ENCODE measurements around the gene ZSWIM6.

ZSWIM6 gene

DNA sequence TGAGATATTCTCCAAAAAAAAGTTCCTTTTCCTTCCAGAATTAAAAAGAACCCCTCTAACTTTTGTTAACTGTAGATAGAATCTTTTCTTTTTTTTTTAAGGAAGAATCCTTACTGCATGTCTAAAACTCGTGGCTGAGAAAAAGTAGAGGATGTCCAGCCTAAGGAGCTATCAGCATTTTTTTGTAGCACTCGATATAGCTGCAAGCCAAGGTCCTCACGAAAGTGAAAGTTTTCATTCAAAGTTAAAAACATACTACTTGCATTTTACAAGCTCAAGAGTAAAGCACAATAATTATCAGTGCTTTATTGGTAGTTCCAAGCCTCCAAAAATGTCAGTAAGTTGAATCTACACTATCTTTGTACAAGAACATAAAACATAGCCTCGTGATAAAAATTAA is 28.7 kb upstream of the ZSWIM6 start:
- DNase-seq (ENCODE audit: low read depth, low spot score): no peak
- Histone ChIP-seq H3K27ac (no peak overlapping the region), H3K9me3 (ENCODE audit: low read depth, low read length) (no peaks in the 10 kb centered on the region), H3K4me3 (no peak overlapping the region), H3K9ac (ENCODE audit: insufficient read length) (no peak overlapping the region), H3K36me3 (ENCODE audit: insufficient read depth, low read length) (no peaks in the 10 kb centered on the region)
- TF ChIP-seq EZH2 (IDR thresholded peaks at IDR 0.05) (no peak), POLR2AphosphoS5 (IDR thresholded peaks at IDR 0.05; ENCODE audit: borderline replicate concordance, low read depth, low read length) (no peak), FOXP2 (optimal IDR thresholded peaks at IDR 0.05; ENCODE audit: control extremely low read depth, extremely low read length, insufficient read depth) (no peak)

DNA sequence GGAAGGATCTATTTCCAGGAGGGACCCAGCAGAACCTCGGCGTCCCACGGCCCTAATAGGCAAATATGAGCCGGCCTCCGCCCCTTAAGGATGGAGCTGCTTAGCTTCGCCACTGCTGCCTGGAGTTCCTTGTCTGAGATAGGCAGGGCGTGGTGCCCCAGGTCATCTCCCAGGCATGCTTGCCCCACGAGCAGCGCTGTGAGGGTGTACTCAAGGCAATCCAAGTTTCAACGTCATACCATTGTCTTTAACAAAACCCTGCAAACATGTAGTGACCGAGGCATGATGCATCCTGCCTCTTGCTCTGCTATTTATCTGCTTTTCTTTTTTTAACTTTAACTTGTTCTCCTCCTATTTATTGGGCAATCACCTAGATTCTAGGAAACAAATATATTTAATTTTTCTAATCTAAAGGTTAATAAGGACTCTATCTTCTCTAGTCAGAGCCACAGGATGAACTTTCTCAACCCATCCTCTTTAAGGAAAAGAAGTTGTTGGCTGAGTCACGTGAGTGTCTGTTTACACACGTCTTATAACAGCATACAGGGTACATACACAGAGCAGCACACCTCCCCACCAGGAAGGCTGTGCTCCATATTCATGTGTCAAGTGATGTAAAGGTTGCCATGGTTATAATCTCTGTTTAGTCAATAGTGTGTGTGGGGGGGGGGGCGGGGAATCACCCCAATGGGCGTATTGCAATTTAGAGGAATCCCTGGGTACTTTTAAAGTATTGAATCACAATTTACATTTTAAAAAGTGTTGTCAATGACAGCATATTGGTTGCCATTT is 27.3 kb upstream of the ZSWIM6 start:
- DNase-seq (ENCODE audit: low read depth, low spot score): no peak
- H3K4me3 ChIP-seq: no peak overlapping the region
- TF ChIP-seq EZH2 (IDR thresholded peaks at IDR 0.05): no peak
- TF ChIP-seq POLR2AphosphoS5 (IDR thresholded peaks at IDR 0.05; ENCODE audit: borderline replicate concordance, low read depth, low read length): no peak
- TF ChIP-seq FOXP2 (optimal IDR thresholded peaks at IDR 0.05; ENCODE audit: control extremely low read depth, extremely low read length, insufficient read depth): no peak
- no peaks in the 10 kb centered on the region for H3K36me3 ChIP-seq (ENCODE audit: insufficient read depth, low read length)
- H3K27ac ChIP-seq: no peak overlapping the region
- no peaks in the 10 kb centered on the region for H3K9me3 ChIP-seq (ENCODE audit: low read depth, low read length)
- no peak overlapping the region for H3K9ac ChIP-seq (ENCODE audit: insufficient read length)

DNA sequence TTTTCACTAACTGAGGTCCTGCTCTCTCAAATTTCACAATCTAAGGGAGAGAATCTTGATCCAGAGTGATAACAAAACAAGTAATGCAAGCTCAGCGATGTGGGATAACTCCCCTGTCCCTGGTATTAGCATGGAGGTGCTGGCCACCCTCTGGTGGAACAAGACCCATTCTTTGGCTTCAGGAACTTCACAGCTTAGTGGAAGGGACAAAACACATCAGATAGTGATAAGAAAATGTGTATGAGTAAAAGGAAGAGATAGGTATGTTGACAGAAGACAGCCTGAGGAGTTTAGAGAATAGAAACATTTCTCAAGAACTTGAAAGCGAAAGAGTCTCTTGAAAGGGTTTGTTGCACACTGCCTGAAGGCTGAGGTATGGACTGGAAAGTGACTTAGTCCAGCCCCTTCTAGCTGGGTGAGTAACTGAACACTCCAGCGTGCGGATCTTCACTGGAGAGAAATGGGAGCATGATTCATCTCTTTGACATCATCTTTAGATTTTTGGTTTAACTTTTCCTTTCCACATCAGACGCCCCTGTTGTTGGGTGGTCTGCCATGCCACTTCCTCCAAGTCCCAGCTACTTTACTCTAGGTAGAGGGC is 25.4 kb upstream of the ZSWIM6 start:
- no peak for DNase-seq (ENCODE audit: low read depth, low spot score)

DNA sequence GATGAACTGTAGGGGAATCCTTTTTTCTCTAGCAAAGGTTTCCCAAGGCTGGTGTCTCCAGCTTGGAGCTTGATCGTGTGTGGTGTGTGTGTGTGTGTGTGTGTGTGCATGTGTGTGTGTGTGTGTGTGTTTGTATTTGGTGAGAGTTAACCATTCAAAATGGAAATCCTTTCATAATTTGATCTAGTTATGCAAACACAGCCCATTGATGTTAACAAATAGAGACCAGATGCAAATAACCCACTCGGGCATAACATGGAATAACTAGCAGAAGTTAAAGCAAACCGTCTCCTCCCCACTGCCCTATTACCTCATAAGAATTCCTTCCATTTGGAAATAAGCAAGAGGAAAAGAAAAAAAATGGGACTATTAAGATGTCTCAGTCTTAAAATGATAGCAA is 24.9 kb upstream of the ZSWIM6 start:
- peak overlapping the region; percentile 13 for H3K4me3 ChIP-seq
- H3K36me3 ChIP-seq (ENCODE audit: insufficient read depth, low read length): no peaks in the 10 kb centered on the region

More for the DNA sequence above, 25.4 kb upstream of the ZSWIM6 start:
- peak overlapping the region; percentile 13 for H3K4me3 ChIP-seq
- H3K36me3 ChIP-seq (ENCODE audit: insufficient read depth, low read length): no peaks in the 10 kb centered on the region
- H3K9ac ChIP-seq (ENCODE audit: insufficient read length): peak overlapping the region; percentile 2
- no peak for TF ChIP-seq FOXP2 (optimal IDR thresholded peaks at IDR 0.05; ENCODE audit: control extremely low read depth, extremely low read length, insufficient read depth)
- TF ChIP-seq POLR2AphosphoS5 (IDR thresholded peaks at IDR 0.05; ENCODE audit: borderline replicate concordance, low read depth, low read length): no peak
- no peak for TF ChIP-seq EZH2 (IDR thresholded peaks at IDR 0.05)
- H3K27ac ChIP-seq: peak overlapping the region; percentile 88
- no peaks in the 10 kb centered on the region for H3K9me3 ChIP-seq (ENCODE audit: low read depth, low read length)

DNA sequence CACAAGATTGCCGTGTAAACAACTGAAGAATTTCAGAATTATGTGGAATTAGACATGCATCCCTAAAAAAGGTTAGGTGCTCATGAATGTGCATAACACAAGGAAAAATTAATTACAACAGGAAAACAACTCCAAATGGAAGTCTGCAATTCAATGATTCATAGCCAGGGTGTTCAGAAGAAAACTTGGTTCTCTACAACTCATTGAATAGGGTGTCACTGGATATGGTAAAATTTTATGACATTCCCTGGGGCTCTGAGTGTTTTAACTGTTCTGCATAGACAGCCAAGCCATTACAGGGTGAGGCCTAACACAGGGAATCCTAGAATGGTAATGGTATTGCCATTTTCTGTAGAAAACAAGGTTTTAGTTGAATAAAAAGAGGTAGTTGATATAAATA is 24.4 kb upstream of the ZSWIM6 start:
- peak overlapping the region; percentile 13 for H3K4me3 ChIP-seq
- H3K9me3 ChIP-seq (ENCODE audit: low read depth, low read length): no peaks in the 10 kb centered on the region
- TF ChIP-seq POLR2AphosphoS5 (IDR thresholded peaks at IDR 0.05; ENCODE audit: borderline replicate concordance, low read depth, low read length): 0 out of 2 replicates have a peak, but pooled peaks have one; percentile 22
- TF ChIP-seq FOXP2 (optimal IDR thresholded peaks at IDR 0.05; ENCODE audit: control extremely low read depth, extremely low read length, insufficient read depth): no peak
- no peak for TF ChIP-seq EZH2 (IDR thresholded peaks at IDR 0.05)
- no peaks in the 10 kb centered on the region for H3K36me3 ChIP-seq (ENCODE audit: insufficient read depth, low read length)
- peak overlapping the region; percentile 88 for H3K27ac ChIP-seq
- DNase-seq (ENCODE audit: low read depth, low spot score): peak; percentile 70
- H3K9ac ChIP-seq (ENCODE audit: insufficient read length): no peak overlapping the region

More for the DNA sequence above, 24.9 kb upstream of the ZSWIM6 start:
- peak overlapping the region; percentile 88 for H3K27ac ChIP-seq
- H3K9ac ChIP-seq (ENCODE audit: insufficient read length): no peak overlapping the region
- no peaks in the 10 kb centered on the region for H3K9me3 ChIP-seq (ENCODE audit: low read depth, low read length)
- no peak for DNase-seq (ENCODE audit: low read depth, low spot score)
- no peak for TF ChIP-seq FOXP2 (optimal IDR thresholded peaks at IDR 0.05; ENCODE audit: control extremely low read depth, extremely low read length, insufficient read depth)
- no peak for TF ChIP-seq POLR2AphosphoS5 (IDR thresholded peaks at IDR 0.05; ENCODE audit: borderline replicate concordance, low read depth, low read length)
- no peak for TF ChIP-seq EZH2 (IDR thresholded peaks at IDR 0.05)

DNA sequence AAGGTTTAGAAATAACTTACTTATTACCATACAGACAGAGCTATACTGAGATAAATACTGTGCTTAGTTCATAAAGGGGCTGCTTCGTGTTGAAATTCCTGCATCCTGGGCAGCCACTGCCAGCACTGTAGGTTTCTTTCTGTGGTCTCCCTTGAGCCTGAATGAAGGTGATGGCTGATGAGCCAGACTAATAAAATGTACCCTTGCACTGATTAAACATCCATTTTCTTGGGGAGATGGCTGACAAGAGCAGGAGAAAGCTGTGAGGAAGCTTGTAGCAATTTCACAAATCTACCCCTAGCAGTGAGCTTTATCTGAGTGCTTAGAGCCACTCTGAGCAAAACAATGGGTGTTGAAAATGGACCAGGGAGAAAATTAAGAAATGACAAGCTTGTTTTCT is 23.3 kb upstream of the ZSWIM6 start:
- TF ChIP-seq EZH2 (IDR thresholded peaks at IDR 0.05): no peak
- TF ChIP-seq POLR2AphosphoS5 (IDR thresholded peaks at IDR 0.05; ENCODE audit: borderline replicate concordance, low read depth, low read length): no peak
- no peak for TF ChIP-seq FOXP2 (optimal IDR thresholded peaks at IDR 0.05; ENCODE audit: control extremely low read depth, extremely low read length, insufficient read depth)
- Histone ChIP-seq H3K9ac (ENCODE audit: insufficient read length) (peak overlapping the region; percentile 9), H3K27ac (peak overlapping the region; percentile 88), H3K9me3 (ENCODE audit: low read depth, low read length) (no peaks in the 10 kb centered on the region), H3K36me3 (ENCODE audit: insufficient read depth, low read length) (no peaks in the 10 kb centered on the region), H3K4me3 (peak overlapping the region; percentile 13)
- no peak for DNase-seq (ENCODE audit: low read depth, low spot score)

DNA sequence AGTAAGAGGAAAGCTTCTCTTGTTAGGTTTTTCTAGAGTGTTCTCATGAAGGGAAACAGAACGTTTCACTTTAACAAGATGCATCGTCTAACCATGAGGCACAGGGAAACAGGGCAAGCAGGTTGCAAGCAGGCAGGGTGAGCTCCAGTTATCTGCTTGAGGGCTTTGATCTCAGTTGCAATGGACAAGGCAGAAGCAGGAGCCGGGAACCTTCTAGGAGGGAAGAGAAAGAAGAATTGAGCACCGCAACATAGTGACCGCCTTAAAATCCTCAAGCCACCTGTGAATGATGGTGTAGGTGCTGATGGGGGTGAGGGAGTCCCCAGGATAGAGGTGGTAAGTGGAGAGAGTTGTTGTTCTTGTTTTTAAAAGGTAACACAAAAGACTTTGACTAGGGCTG is 22.9 kb upstream of the ZSWIM6 start:
- no peak for DNase-seq (ENCODE audit: low read depth, low spot score)
- H3K4me3 ChIP-seq: no peak overlapping the region
- H3K36me3 ChIP-seq (ENCODE audit: insufficient read depth, low read length): no peaks in the 10 kb centered on the region
- TF ChIP-seq FOXP2 (optimal IDR thresholded peaks at IDR 0.05; ENCODE audit: control extremely low read depth, extremely low read length, insufficient read depth): no peak
- no peak for TF ChIP-seq POLR2AphosphoS5 (IDR thresholded peaks at IDR 0.05; ENCODE audit: borderline replicate concordance, low read depth, low read length)
- no peak for TF ChIP-seq EZH2 (IDR thresholded peaks at IDR 0.05)
- H3K27ac ChIP-seq: peak overlapping the region; percentile 88
- no peaks in the 10 kb centered on the region for H3K9me3 ChIP-seq (ENCODE audit: low read depth, low read length)
- H3K9ac ChIP-seq (ENCODE audit: insufficient read length): no peak overlapping the region

DNA sequence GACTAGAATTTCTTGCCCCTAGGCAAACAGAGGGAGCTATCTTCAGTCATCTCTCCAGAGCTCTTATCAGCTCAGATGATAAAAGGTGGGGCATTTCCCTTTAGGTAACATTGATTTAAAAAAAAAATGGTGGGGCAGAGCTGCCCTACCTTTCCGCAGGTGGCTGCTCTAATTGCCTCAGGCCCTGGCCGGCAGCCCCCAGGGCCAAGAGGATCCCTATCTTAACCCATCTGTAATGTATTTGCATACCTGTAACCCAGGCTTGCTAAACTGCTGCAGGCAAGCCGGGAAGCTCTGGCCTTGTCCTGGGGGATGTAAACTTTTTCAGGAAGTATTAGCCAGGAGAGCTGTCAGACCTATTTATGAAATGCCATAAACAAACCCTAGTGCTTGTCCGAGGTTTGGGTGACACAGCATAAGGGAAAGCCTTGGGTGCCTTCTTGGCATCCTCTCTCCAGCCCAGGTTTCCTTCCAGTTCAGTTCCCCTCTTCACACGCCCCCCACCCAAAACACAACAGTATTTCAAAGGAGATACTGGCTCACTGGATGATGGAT is 20.9 kb upstream of the ZSWIM6 start:
- Histone ChIP-seq H3K9ac (ENCODE audit: insufficient read length) (no peak overlapping the region), H3K9me3 (ENCODE audit: low read depth, low read length) (no peaks in the 10 kb centered on the region), H3K27ac (no peak overlapping the region), H3K4me3 (no peak overlapping the region), H3K36me3 (ENCODE audit: insufficient read depth, low read length) (no peaks in the 10 kb centered on the region)
- TF ChIP-seq EZH2 (IDR thresholded peaks at IDR 0.05) (no peak), FOXP2 (optimal IDR thresholded peaks at IDR 0.05; ENCODE audit: control extremely low read depth, extremely low read length, insufficient read depth) (no peak)
- no peak for DNase-seq (ENCODE audit: low read depth, low spot score)

Measured in SK-N-MC (cell line).